Osteoblast (primary cell): ENCODE results near the gene CCNA2. TPM values are rescaled to one million over a fixed set of nuclear protein-coding genes. Genes with fewer than 3 reads are reported as not detected.

Experiments
- DNase-seq: peaks from one replicate; pipeline ENCODE4 v3.0.0; 2011; ENCODE audit warnings: low spot score, mixed read lengths; ENCODE audit not compliant: insufficient read length; ENCODE audit errors: missing footprints
- H2AFZ ChIP-seq: 2 replicates; pipeline ENCODE4 v1.6.0; 2011; ENCODE audit warnings: mild to moderate bottlenecking, low read length
- H3K27ac ChIP-seq: 2 replicates; pipeline ENCODE4 v1.5.1; 2011; ENCODE audit warnings: mild to moderate bottlenecking, low read depth, low read length, moderate library complexity
- H3K27me3 ChIP-seq: 2 replicates; pipeline ENCODE4 v1.6.0; 2012; ENCODE audit warnings: mild to moderate bottlenecking, control low read depth, inconsistent platforms, low read length, moderate library complexity; ENCODE audit not compliant: insufficient read depth
- H3K36me3 ChIP-seq: 2 replicates; pipeline ENCODE4 v1.5.1; 2011; ENCODE audit warnings: mild to moderate bottlenecking, low read length, control low read depth, moderate library complexity; ENCODE audit not compliant: insufficient read depth
- H3K4me1 ChIP-seq: 2 replicates; pipeline ENCODE4 v1.5.1; 2011; ENCODE audit warnings: mild to moderate bottlenecking, low read length, control low read depth, moderate library complexity; ENCODE audit not compliant: insufficient read depth
- H3K4me2 ChIP-seq: 2 replicates; pipeline ENCODE4 v1.6.0; 2011; ENCODE audit warnings: mild to moderate bottlenecking, low read length; ENCODE audit not compliant: insufficient read depth
- H3K4me3 ChIP-seq: fragments of 200-600 bp; sonication (generic); 3 replicates; pipeline ENCODE4 v1.5.1; 2012; ENCODE audit warnings: mild to moderate bottlenecking, low read length, inconsistent platforms; ENCODE audit not compliant: insufficient read depth
- H3K79me2 ChIP-seq: 2 replicates; pipeline ENCODE4 v1.6.0; 2012; ENCODE audit warnings: mild to moderate bottlenecking, low read length, control low read depth, inconsistent platforms; ENCODE audit not compliant: insufficient read depth
- H3K9me3 ChIP-seq: 2 replicates; pipeline ENCODE4 v1.5.1; 2011; ENCODE audit warnings: low read depth, low read length, control low read depth
- H4K20me1 ChIP-seq: 2 replicates; pipeline ENCODE4 v1.6.0; 2012; ENCODE audit warnings: mild to moderate bottlenecking, low read length, control low read depth; ENCODE audit not compliant: insufficient read depth
- total RNA-seq: library from RNA; depleted of rRNA; stranded (reverse); fragments of >200 nt; gene quantifications from 2 replicates; pipeline ENCODE4 v1.2.3, GENCODE V29; 2012
- TF ChIP-seq, protein P1 (sequence below): IDR thresholded peaks from 2 replicates; pipeline ENCODE4 v1.5.1; 2011; ENCODE audit warnings: mild to moderate bottlenecking, low read depth, low read length, moderate library complexity; ENCODE audit errors: extremely low read depth

The CCNA2 gene
- total RNA-seq, 1 donor, result 8.7 TPM

DNA sequence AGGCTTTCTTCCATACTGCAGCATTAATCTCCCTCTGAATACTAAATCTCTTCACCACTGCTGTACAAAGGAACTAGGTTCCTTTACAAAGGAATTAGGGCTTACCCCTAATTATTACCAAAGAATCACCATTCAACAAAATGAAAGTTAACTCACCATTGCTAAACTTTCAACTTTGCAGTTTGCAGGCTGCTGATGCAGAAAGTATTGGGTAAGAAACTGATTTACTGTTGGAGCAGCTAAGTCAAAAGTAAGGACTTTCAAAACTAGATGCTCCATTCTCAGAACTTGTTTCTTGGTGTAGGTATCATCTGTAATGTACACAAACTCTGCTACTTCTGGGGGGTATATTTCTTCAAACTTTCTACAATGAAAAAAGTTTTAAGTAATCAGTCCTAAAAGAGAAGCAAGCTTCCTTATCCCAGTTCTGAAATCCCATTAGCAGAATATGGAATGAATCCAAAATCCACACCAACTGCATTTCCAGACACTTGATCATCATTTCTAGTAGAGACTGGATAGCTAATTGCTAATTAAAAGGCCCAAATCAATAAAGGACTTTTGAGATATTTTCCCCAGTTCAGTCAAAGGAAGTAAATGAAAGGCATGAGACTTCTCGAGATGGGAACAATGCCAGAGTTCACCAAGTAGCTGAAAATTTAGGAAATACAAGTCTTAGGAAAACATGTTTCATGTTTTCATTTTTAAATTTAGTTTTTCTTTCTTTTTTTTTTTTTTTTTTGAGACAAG, 4.3 kb downstream of the CCNA2 start:
- no peak overlapping the region for H3K4me3 ChIP-seq
- H3K4me2 ChIP-seq, result peak overlapping the region; percentile 34
- TF ChIP-seq, protein P1, sequence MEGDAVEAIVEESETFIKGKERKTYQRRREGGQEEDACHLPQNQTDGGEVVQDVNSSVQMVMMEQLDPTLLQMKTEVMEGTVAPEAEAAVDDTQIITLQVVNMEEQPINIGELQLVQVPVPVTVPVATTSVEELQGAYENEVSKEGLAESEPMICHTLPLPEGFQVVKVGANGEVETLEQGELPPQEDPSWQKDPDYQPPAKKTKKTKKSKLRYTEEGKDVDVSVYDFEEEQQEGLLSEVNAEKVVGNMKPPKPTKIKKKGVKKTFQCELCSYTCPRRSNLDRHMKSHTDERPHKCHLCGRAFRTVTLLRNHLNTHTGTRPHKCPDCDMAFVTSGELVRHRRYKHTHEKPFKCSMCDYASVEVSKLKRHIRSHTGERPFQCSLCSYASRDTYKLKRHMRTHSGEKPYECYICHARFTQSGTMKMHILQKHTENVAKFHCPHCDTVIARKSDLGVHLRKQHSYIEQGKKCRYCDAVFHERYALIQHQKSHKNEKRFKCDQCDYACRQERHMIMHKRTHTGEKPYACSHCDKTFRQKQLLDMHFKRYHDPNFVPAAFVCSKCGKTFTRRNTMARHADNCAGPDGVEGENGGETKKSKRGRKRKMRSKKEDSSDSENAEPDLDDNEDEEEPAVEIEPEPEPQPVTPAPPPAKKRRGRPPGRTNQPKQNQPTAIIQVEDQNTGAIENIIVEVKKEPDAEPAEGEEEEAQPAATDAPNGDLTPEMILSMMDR, result no peak
- peak overlapping the region; percentile 50 for H3K27ac ChIP-seq
- no peak overlapping the region for H2AFZ ChIP-seq
- peaks cover 53% of the 10 kb centered on the region for H3K79me2 ChIP-seq
- H3K27me3 ChIP-seq, result no peaks in the 10 kb centered on the region
- DNase-seq, result no peak
- H3K9me3 ChIP-seq, result no peaks in the 10 kb centered on the region
- no peaks in the 10 kb centered on the region for H4K20me1 ChIP-seq
- peaks cover 50% of the 10 kb centered on the region for H3K36me3 ChIP-seq
- peaks cover 34% of the 10 kb centered on the region for H3K4me1 ChIP-seq

DNA sequence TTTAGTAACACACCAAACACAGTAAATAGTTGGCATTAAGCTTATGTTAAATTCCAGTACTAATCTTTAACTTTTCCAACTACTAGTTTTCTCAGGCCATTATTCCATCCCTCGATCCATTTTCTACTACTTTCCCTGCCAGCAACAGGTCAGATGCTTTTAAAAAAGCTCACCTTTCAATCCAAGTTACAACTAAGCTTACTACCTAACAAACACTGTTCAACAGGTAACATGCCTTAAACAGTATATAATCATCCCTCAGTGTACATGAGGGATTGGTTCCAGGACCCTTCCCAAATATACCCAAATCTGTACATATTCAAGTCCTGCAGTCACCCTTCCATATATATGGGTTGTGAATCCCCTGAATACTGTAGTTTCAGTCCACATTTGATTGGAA, 5.5 kb downstream of the CCNA2 start:
- no peak for DNase-seq
- Histone ChIP-seq H3K9me3 (no peaks in the 10 kb centered on the region), H3K4me2 (no peak overlapping the region), H3K27me3 (no peaks in the 10 kb centered on the region), H3K4me1 (peaks cover 30% of the 10 kb centered on the region), H3K27ac (peak overlapping the region; percentile 40), H4K20me1 (no peaks in the 10 kb centered on the region), H2AFZ (no peak overlapping the region), H3K79me2 (peaks cover 52% of the 10 kb centered on the region), H3K36me3 (peaks cover 58% of the 10 kb centered on the region), H3K4me3 (no peak overlapping the region)
- TF ChIP-seq, protein P1, result no peak

GRCh38 chr4:121817701-121818100, 6.0 kb downstream of the CCNA2 start:
- peaks cover 30% of the 10 kb centered on the region for H3K4me1 ChIP-seq
- peaks cover 47% of the 10 kb centered on the region for H3K79me2 ChIP-seq
- DNase-seq, result no peak
- H3K27me3 ChIP-seq, result no peaks in the 10 kb centered on the region
- TF ChIP-seq, protein P1, result no peak
- H3K4me3 ChIP-seq, result no peak overlapping the region
- no peak overlapping the region for H2AFZ ChIP-seq
- H3K27ac ChIP-seq, result no peak overlapping the region
- H4K20me1 ChIP-seq, result no peaks in the 10 kb centered on the region
- no peaks in the 10 kb centered on the region for H3K9me3 ChIP-seq
- H3K4me2 ChIP-seq, result no peak overlapping the region
- H3K36me3 ChIP-seq, result peaks cover 59% of the 10 kb centered on the region

GRCh38 chr4:121817006-121817405, 6.7 kb downstream of the CCNA2 start:
- peaks cover 65% of the 10 kb centered on the region for H3K36me3 ChIP-seq
- peaks cover 40% of the 10 kb centered on the region for H3K79me2 ChIP-seq
- no peaks in the 10 kb centered on the region for H3K9me3 ChIP-seq

More at GRCh38 chr4:121817006-121817405, 6.7 kb downstream of the CCNA2 start:
- Histone ChIP-seq H2AFZ (no peak overlapping the region), H3K4me1 (peaks cover 25% of the 10 kb centered on the region), H3K27me3 (no peaks in the 10 kb centered on the region), H3K4me2 (no peak overlapping the region), H3K27ac (no peak overlapping the region), H4K20me1 (no peaks in the 10 kb centered on the region), H3K4me3 (no peak overlapping the region)
- TF ChIP-seq, protein P1, result no peak
- no peak for DNase-seq
